Midbrain (tissue), 1 donor: Measurements from ENCODE around the gene LSS.
"Not testable (repeated sequence)": the region's sequence is repeated elsewhere in the genome, so short reads cannot be mapped to it uniquely, and the experiment has no call there.

Experiments
- DNase-seq: peaks from one replicate; lab custom pipeline; 2025; lab: John Stamatoyannopoulos, UW

The LSS gene

GRCh38 chr21:46152927-46153246, 75.7 kb downstream of the LSS start:
- DNase-seq, result no peak

GRCh38 chr21:46151989-46152926, 76.3 kb downstream of the LSS start:
- DNase-seq, result no peak

GRCh38 chr21:46151261-46151988, 77.1 kb downstream of the LSS start:
- DNase-seq, result no peak

- DNase-seq, result no peak
Measured at GRCh38 chr21:46150491-46151121, 78.0 kb downstream of the LSS start.

- no peak for DNase-seq
Measured at GRCh38 chr21:46150073-46150472, 78.5 kb downstream of the LSS start.

- DNase-seq, result no peak
Measured at GRCh38 chr21:46149205-46149901, 79.2 kb downstream of the LSS start.

- DNase-seq, result no peak
Measured at GRCh38 chr21:46148106-46148505, 80.5 kb downstream of the LSS start.

GRCh38 chr21:46147429-46147828, 81.1 kb downstream of the LSS start:
- peak; percentile 4 for DNase-seq

GRCh38 chr21:46146856-46147255, 81.7 kb downstream of the LSS start:
- DNase-seq, result no peak

GRCh38 chr21:46145840-46146691, 82.5 kb downstream of the LSS start:
- DNase-seq, result no peak

GRCh38 chr21:46145159-46145839, 83.3 kb downstream of the LSS start:
- DNase-seq, result no peak

GRCh38 chr21:46144464-46145070, 84.0 kb downstream of the LSS start:
- peak; percentile 33 for DNase-seq

GRCh38 chr21:46142582-46143473, 85.7 kb downstream of the LSS start:
- DNase-seq, result no peak

- no peak for DNase-seq
Measured at GRCh38 chr21:46141767-46142581, 86.6 kb downstream of the LSS start.

GRCh38 chr21:46140352-46141003, 88.1 kb downstream of the LSS start:
- not testable (repeated sequence) for DNase-seq

GRCh38 chr21:46139686-46140085, 88.9 kb downstream of the LSS start:
- no peak for DNase-seq

GRCh38 chr21:46138383-46138970, 90.1 kb downstream of the LSS start:
- no peak for DNase-seq
